Bronchial epithelial cell (primary cell): ENCODE results near the gene GNE. TPM values are rescaled to one million over a fixed set of nuclear protein-coding genes. Genes with fewer than 3 reads are reported as not detected.

Source experiments
- DNase-seq: peaks from one replicate; pipeline ENCODE4 v3.0.0-alpha.2; 2010; ENCODE audit warnings: low read depth
- FAIRE-seq: peaks from 2 replicates; lab custom pipeline; 2011; peaks lifted over from hg19 to GRCh38; lab: Jason Lieb, UNC
- H3K27me3 ChIP-seq: 2 replicates; pipeline ENCODE4 v1.5.1; 2011; ENCODE audit warnings: low read length; ENCODE audit not compliant: control insufficient read depth, insufficient read depth
- H3K36me3 ChIP-seq: 2 replicates; pipeline ENCODE4 v1.5.1; 2011; ENCODE audit warnings: low read length; ENCODE audit not compliant: control insufficient read depth, insufficient read depth
- H3K4me3 ChIP-seq: 2 replicates; pipeline ENCODE4 v1.5.1; 2011; ENCODE audit warnings: mild to moderate bottlenecking, low read depth, low read length, control low read depth
- CTCF ChIP-seq: IDR thresholded peaks from 2 replicates; pipeline ENCODE4 v1.5.1; 2011; ENCODE audit warnings: mild to moderate bottlenecking, moderate library complexity, low read length, control low read depth, inconsistent platforms; ENCODE audit not compliant: insufficient read depth, severe bottlenecking
- total RNA-seq: library from RNA; depleted of rRNA; stranded (reverse); fragments of >200 nt; gene quantifications from 2 replicates; pipeline ENCODE4 v1.2.1, GENCODE V29; 2014

GNE gene
- total RNA-seq, 1 donor from 2014 or later, result 14.7 TPM

- TF ChIP-seq CTCF, result no peak
- FAIRE-seq, result no peak
- H3K27me3 ChIP-seq, result no peaks in the 10 kb centered on the region
Measured at GRCh38 chr9:36289836-36290435, 31.7 kb upstream of the GNE start.

GRCh38 chr9:36288070-36288469, 29.8 kb upstream of the GNE start:
- Histone ChIP-seq H3K27me3 (no peaks in the 10 kb centered on the region), H3K4me3 (no peak overlapping the region), H3K36me3 (no peaks in the 10 kb centered on the region)
- no peak for FAIRE-seq
- TF ChIP-seq CTCF, result no peak
- DNase-seq, result no peak

More at GRCh38 chr9:36289836-36290435, 31.7 kb upstream of the GNE start:
- DNase-seq, result no peak
- H3K36me3 ChIP-seq, result no peaks in the 10 kb centered on the region
- H3K4me3 ChIP-seq, result no peak overlapping the region

GRCh38 chr9:36286388-36286787, 28.1 kb upstream of the GNE start:
- no peaks in the 10 kb centered on the region for H3K27me3 ChIP-seq
- no peak for TF ChIP-seq CTCF
- DNase-seq (no peak), FAIRE-seq (no peak)
- no peaks in the 10 kb centered on the region for H3K36me3 ChIP-seq
- H3K4me3 ChIP-seq, result no peak overlapping the region

- Histone ChIP-seq H3K27me3 (no peaks in the 10 kb centered on the region), H3K4me3 (no peak overlapping the region), H3K36me3 (no peaks in the 10 kb centered on the region)
- peak; percentile 74 for DNase-seq
- FAIRE-seq, result no peak
- no peak for TF ChIP-seq CTCF
Measured at GRCh38 chr9:36284226-36284625, 26.0 kb upstream of the GNE start.

GRCh38 chr9:36282275-36282674, 24.0 kb upstream of the GNE start:
- Histone ChIP-seq H3K27me3 (no peaks in the 10 kb centered on the region), H3K36me3 (no peaks in the 10 kb centered on the region), H3K4me3 (no peak overlapping the region)
- DNase-seq, result no peak
- no peak for TF ChIP-seq CTCF
- peak; percentile 87 for FAIRE-seq

- no peak for FAIRE-seq
- no peaks in the 10 kb centered on the region for H3K36me3 ChIP-seq
Measured at GRCh38 chr9:36280989-36281388, 22.7 kb upstream of the GNE start.

More at GRCh38 chr9:36280989-36281388, 22.7 kb upstream of the GNE start:
- no peak for TF ChIP-seq CTCF
- Histone ChIP-seq H3K4me3 (no peak overlapping the region), H3K27me3 (no peaks in the 10 kb centered on the region)
- no peak for DNase-seq
